ENCODE measurements around the gene HDLBP. TPM values are rescaled to one million over a fixed set of nuclear protein-coding genes. Genes with fewer than 3 reads are reported as not detected.

HDLBP gene
- total and polyA plus RNA-seq, 10 of the 15 experiments (the other 5 are each of a cell fraction or from before 2014, with no cell fraction given), result 19.5 to 383 (median 249) TPM

GRCh38 chr2:241275504-241275903, 40.0 kb downstream of the HDLBP start:
- Histone ChIP-seq H2AFZ (ENCODE audit: control insufficient read depth, low read depth, low read length) (no peak overlapping the region), H3K4me2 (ENCODE audit: control insufficient read depth, insufficient read depth) (no peak overlapping the region), H3K9ac (ENCODE audit: control insufficient read depth, insufficient read depth, low read length) (no peak overlapping the region), H3K27me3 (replicated peaks in 1 of 2; ENCODE audit: control insufficient read depth in 2 of 2, insufficient read depth in 2 of 2, low read length in 1 of 2) (no peaks in the 10 kb centered on the region), H3K4me3 (no peak overlapping the region), H3K27ac (ENCODE audit: control insufficient read depth, insufficient read depth) (no peak overlapping the region), H3K36me3 (ENCODE audit: control insufficient read depth in 2 of 2, insufficient read depth in 2 of 2, low read length in 1 of 2) (peaks cover 0 to 2% of the 10 kb centered on the region in 2 experiments; a peak in 3 of 4 replicates), H3K9me3 (replicated peaks; ENCODE audit: control insufficient read depth, insufficient read depth, low read length) (no peaks in the 10 kb centered on the region; the same call in 2 of the 3 replicates), H3K4me1 (ENCODE audit: control insufficient read depth, insufficient read depth, low read length) (peaks cover 20% of the 10 kb centered on the region), H3K79me2 (ENCODE audit: control insufficient read depth, insufficient read depth, low read length) (peaks cover 86% of the 10 kb centered on the region), H4K20me1 (ENCODE audit: control insufficient read depth, insufficient read depth) (peaks cover 3% of the 10 kb centered on the region; the same call in 1 of the 2 replicates)
- in situ Hi-C loops (cut with MboI) (no loop called here), intact Hi-C loops (cut with micrococcal nuclease; ENCODE audit: unreplicated experiment) (no loop called here)
- ChIA-PET RAD21 (ENCODE audit: unreplicated experiment) (no interaction called here), SMC1A (ENCODE audit: uncharacterized antibody, unreplicated experiment) (interaction anchor here (0.6 to 1.5 kb wide), 5 partner anchors 24 to 99 kb away, joined by 3 to 5 read pairs (median 4); no protein-coding TSS in a partner anchor), POLR2A (interaction anchor here (0.6 kb wide), 1 partner anchor 31 kb away, joined by 3 read pairs; no protein-coding TSS in a partner anchor), CTCF (interaction anchor here (1.3 to 1.4 kb wide), 2 partner anchors 13 to 116 kb away, joined by 4 to 7 read pairs; no protein-coding TSS in a partner anchor)
- BruUV-seq (replicated peaks), result no TSS peak
- WGBS (ENCODE audit: insufficient coverage, insufficient replicate concordance, low lambda C conversion rate, missing lambda C conversion rate), result 100% methylated on average over 1 of the region's 1 CpG
- ATAC-seq (no peak), DNase-seq (ENCODE audit: low read depth, low spot score) (no peak), FAIRE-seq (no peak)
- TF ChIP-seq E2F4 (IDR thresholded peaks at IDR 0.05; ENCODE audit: low read depth, low read length) (no peak), PML (IDR thresholded peaks at IDR 0.05; ENCODE audit: low read length) (no peak), CBX5 (IDR thresholded peaks at IDR 0.05; ENCODE audit: low read depth) (0 out of 2 replicates have a peak, but pooled peaks have one; percentile 64), NRF1 (conservative IDR thresholded peaks at IDR 0.05; ENCODE audit: low read depth, low read length) (no peak), HDAC6 (IDR thresholded peaks at IDR 0.05; ENCODE audit: unreplicated experiment) (no peak)

GRCh38 chr2:241274127-241274526, 41.3 kb downstream of the HDLBP start:
- Histone ChIP-seq H3K36me3 (ENCODE audit: control insufficient read depth in 2 of 2, insufficient read depth in 2 of 2, low read length in 1 of 2) (peaks cover under 1 to 1% of the 10 kb centered on the region in 2 experiments; a peak in 3 of 4 replicates), H3K9ac (ENCODE audit: control insufficient read depth, insufficient read depth, low read length) (no peak overlapping the region), H3K4me2 (ENCODE audit: control insufficient read depth, insufficient read depth) (no peak overlapping the region), H3K4me3 (no peak overlapping the region), H2AFZ (ENCODE audit: control insufficient read depth, low read depth, low read length) (no peak overlapping the region), H3K9me3 (replicated peaks; ENCODE audit: control insufficient read depth, insufficient read depth, low read length) (no peaks in the 10 kb centered on the region; the same call in 2 of the 3 replicates), H3K79me2 (ENCODE audit: control insufficient read depth, insufficient read depth, low read length) (peaks cover 86% of the 10 kb centered on the region), H3K27ac (ENCODE audit: control insufficient read depth, insufficient read depth) (no peak overlapping the region), H3K4me1 (ENCODE audit: control insufficient read depth, insufficient read depth, low read length) (peaks cover 17% of the 10 kb centered on the region), H3K27me3 (replicated peaks in 1 of 2; ENCODE audit: control insufficient read depth in 2 of 2, insufficient read depth in 2 of 2, low read length in 1 of 2) (no peaks in the 10 kb centered on the region), H4K20me1 (ENCODE audit: control insufficient read depth, insufficient read depth) (peaks cover 6% of the 10 kb centered on the region; the same call in 1 of the 2 replicates)
- no peak for ATAC-seq
- ChIA-PET POLR2A (no interaction called here), RAD21 (ENCODE audit: unreplicated experiment) (no interaction called here), CTCF (interaction anchor here (1.3 to 1.4 kb wide), 2 partner anchors 14 to 117 kb away, joined by 4 to 7 read pairs; no protein-coding TSS in a partner anchor), SMC1A (ENCODE audit: uncharacterized antibody, unreplicated experiment) (interaction anchor here (0.8 kb wide), 1 partner anchor 118 kb away, joined by 4 read pairs; no protein-coding TSS in a partner anchor)
- no peak for FAIRE-seq
- no peak for DNase-seq (ENCODE audit: low read depth, low spot score)
- intact Hi-C loops (cut with micrococcal nuclease; ENCODE audit: unreplicated experiment), result no loop called here
- 97% methylated on average over 5 of the region's 5 CpGs for WGBS (ENCODE audit: insufficient coverage, insufficient replicate concordance, low lambda C conversion rate, missing lambda C conversion rate)
- in situ Hi-C loops (cut with MboI), result no loop called here
- BruUV-seq (replicated peaks), result no TSS peak
- no peak for TF ChIP-seq FOXK2 (IDR thresholded peaks at IDR 0.05)
- no peak for TF ChIP-seq FOXM1 (IDR thresholded peaks at IDR 0.05; ENCODE audit: low read depth, low read length)
- TF ChIP-seq TCF7 (IDR thresholded peaks at IDR 0.05; ENCODE audit: borderline replicate concordance), result no peak
- TF ChIP-seq NFYB (IDR thresholded peaks at IDR 0.05; ENCODE audit: insufficient read depth, low read depth, low read length), result 0 out of 2 replicates have a peak, but pooled peaks have one; percentile 49
- no peak for TF ChIP-seq SREBF2 (IDR thresholded peaks at IDR 0.05; ENCODE audit: low read length)
- TF ChIP-seq JUNB (IDR thresholded peaks at IDR 0.05), result no peak
- no peak for TF ChIP-seq EP300 (IDR thresholded peaks at IDR 0.05; ENCODE audit: borderline replicate concordance in 1 of 2, control insufficient read depth in 1 of 2, low read depth in 2 of 2, low read length in 2 of 2)
- no peak for TF ChIP-seq USF1 (IDR thresholded peaks at IDR 0.05; ENCODE audit: borderline replicate concordance, extremely low read length, insufficient read depth, low read depth, low read length)
- no peak for TF ChIP-seq POU2F2 (IDR thresholded peaks at IDR 0.05; ENCODE audit: borderline replicate concordance, low read depth, low read length)
- no peak for TF ChIP-seq SMAD1 (IDR thresholded peaks at IDR 0.05; ENCODE audit: low read depth, partially characterized antibody)
- no peak for TF ChIP-seq IKZF1 (conservative IDR thresholded peaks at IDR 0.05)
- no peak for TF ChIP-seq ATF7 (IDR thresholded peaks at IDR 0.05; ENCODE audit: low read depth)

All from GM12878 (cell line).